Pancreas (tissue), 10 donors: ENCODE measurements around the gene DVL3. TPM values are rescaled to one million over a fixed set of nuclear protein-coding genes. Genes with fewer than 3 reads are reported as not detected.
A peak's percentile ranks its signal among the peaks of the same experiment; 100 is the strongest.

ENCODE experiments used
- ATAC-seq, 4 donors: fragments of 200-7000 bp; cut with Tn5 transposase; one replicate each; pipeline versions ENCODE4 v1.8.0 to v1.9.1; 2020; ENCODE audit warnings: mild to moderate bottlenecking in 4 of 4, moderate library complexity in 4 of 4
- DNase-seq, 6 donors: peaks; one replicate each; pipeline ENCODE4 v3.0.0-alpha.2; 2020
- FAIRE-seq: peaks from 2 replicates; lab custom pipeline; 2012; peaks lifted over from hg19 to GRCh38; lab: Jason Lieb, UNC
- H3K27ac ChIP-seq, 4 donors: fragments of 200-600 bp; sonication (generic); 1 replicate in 3 of 4; 2 replicates in 1 of 4; pipeline versions ENCODE4 v1.5.0 to v1.8.0; 2020
- H3K27me3 ChIP-seq, 4 donors: fragments of 200-600 bp; one replicate each; pipeline ENCODE4 v1.8.0; 2021
- H3K36me3 ChIP-seq, 3 donors: fragments of 200-600 bp; sonication (generic) in 1 of 3; one replicate each; pipeline versions ENCODE4 v1.5.0 to v1.8.0; 2020 to 2021
- H3K4me1 ChIP-seq, 3 donors: fragments of 200-600 bp; one replicate each; pipeline ENCODE4 v1.8.0; 2021
- H3K4me3 ChIP-seq, 4 donors: fragments of 200-600 bp; sonication (generic) in 2 of 4; one replicate each; pipeline versions ENCODE4 v1.5.0 to v1.8.0; 2020 to 2021
- H3K9me3 ChIP-seq, 4 donors: fragments of 200-600 bp; one replicate each; pipeline ENCODE4 v1.8.0; 2021
- CTCF ChIP-seq, 4 donors: fragments of 200-600 bp; sonication (generic) in 3 of 4; IDR thresholded peaks; one replicate each; pipeline versions ENCODE4 v1.5.0 to v1.8.0; 2021; ENCODE audit warnings: antibody characterized with exemption in 4 of 4
- WGBS, 2 donors: extraction: QIAGEN DNeasy Blood & Tissue Kit; methylation state at CpG; one replicate each; pipeline ENCODE4 v1.1.7; 2013; 5-methylcytosine and 5-hydroxymethylcytosine counted together
- intact Hi-C, 3 donors: fragments of 100-400 bp; cut with DNase I; formaldehyde crosslinking; loops; one replicate each; pipeline versions ENCODE4 v1.11.1 to v1.14.2; 2022
- polyA plus RNA-seq, 2 donors: library from polyadenylated mRNA; stranded (reverse); fragments of 200-250 nt; gene quantifications; one replicate each; pipeline ENCODE4 v1.2.3, GENCODE V29; 2013
- total RNA-seq, 6 donors: library from RNA; stranded (reverse); fragmentation: NEBNext Ultra II Directional in 4 of 6; extraction: Animal tissue kit (Norgen Biotek cat#: 25700) in 4 of 6; gene quantifications; one replicate each; pipeline versions ENCODE4 v1.2.1 to v1.2.4, GENCODE V29; 2021 to 2023
- donor health status: healthy with polysubstance abuse.
- donor health status: DM: no; HTN: no; CAD: no; lungs with moderate emphysema.
- donor health status: DM: no; HTN: no; CAD: no.
- donor health status: control.
- donor health status: control.
- donor health status: Bipolar disorder and iron deficiency.
- donor health status: DM: yes; HTN: yes; CAD: no.
- donor health status: DM: no; HTN: no; CAD: no.
- donor health status: DM: no; HTN: no; CAD: no.
- donor health status: DM: yes; HTN: yes; CAD: no.

Gene DVL3
- total and polyA plus RNA-seq, 8 donors, result 31.0 to 53.8 (median 35.9) TPM

GRCh38 chr3:184166671-184167070, 11.5 kb downstream of the DVL3 start:
- H3K36me3 ChIP-seq, result peaks cover 6 to 50% (median 33%) of the 10 kb centered on the region in 3 donors
- 93 to 99% methylated on average over 6 of the region's 6 CpGs for WGBS, 2 donors
- FAIRE-seq, result no peak

GRCh38 chr3:184167786-184168185, 12.6 kb downstream of the DVL3 start:
- TF ChIP-seq CTCF (IDR thresholded peaks at IDR 0.05), result no peak
- no peak for FAIRE-seq
- no peaks in the 10 kb centered on the region for H3K9me3 ChIP-seq
- no peaks in the 10 kb centered on the region for H3K27me3 ChIP-seq
- intact Hi-C loops, result no loop called here
- DNase-seq, result no peak
- no peak for ATAC-seq
- 94 to 95% methylated on average over 8 of the region's 8 CpGs for WGBS, 2 donors
- H3K36me3 ChIP-seq, result peaks cover 6 to 51% (median 33%) of the 10 kb centered on the region in 3 donors
- H3K4me3 ChIP-seq, result no peak overlapping the region
- H3K4me1 ChIP-seq, result no peaks in the 10 kb centered on the region
- H3K27ac ChIP-seq, result no peak overlapping the region

More at GRCh38 chr3:184166671-184167070, 11.5 kb downstream of the DVL3 start:
- DNase-seq, result no peak
- intact Hi-C loops, result no loop called here
- no peaks in the 10 kb centered on the region for H3K9me3 ChIP-seq
- no peak overlapping the region for H3K27ac ChIP-seq
- no peak overlapping the region for H3K4me3 ChIP-seq
- H3K4me1 ChIP-seq, result no peaks in the 10 kb centered on the region
- TF ChIP-seq CTCF (IDR thresholded peaks at IDR 0.05), result no peak
- H3K27me3 ChIP-seq, result no peaks in the 10 kb centered on the region
- no peak for ATAC-seq

GRCh38 chr3:184168363-184169120, 13.4 kb downstream of the DVL3 start:
- no peaks in the 10 kb centered on the region for H3K4me1 ChIP-seq
- H3K27ac ChIP-seq, result no peak overlapping the region
- H3K27me3 ChIP-seq, result no peaks in the 10 kb centered on the region
- peaks cover 6 to 51% (median 33%) of the 10 kb centered on the region in 3 donors for H3K36me3 ChIP-seq
- no peak for TF ChIP-seq CTCF (IDR thresholded peaks at IDR 0.05)
- H3K4me3 ChIP-seq, result no peak overlapping the region
- DNase-seq (no peak), ATAC-seq (peak in 2 of 4 donors; percentile 13 to 22), FAIRE-seq (no peak)
- H3K9me3 ChIP-seq, result no peaks in the 10 kb centered on the region
- intact Hi-C loops, result no loop called here
- 79 to 86% methylated on average over 9 of the region's 9 CpGs for WGBS, 2 donors

GRCh38 chr3:184169896-184170875, 15.0 kb downstream of the DVL3 start:
- H3K27me3 ChIP-seq, result no peaks in the 10 kb centered on the region
- H3K4me3 ChIP-seq, result no peak overlapping the region
- FAIRE-seq, result no peak
- peaks cover 0 to 41% (median 22%) of the 10 kb centered on the region in 3 donors for H3K36me3 ChIP-seq
- ATAC-seq, result no peak
- no peak overlapping the region for H3K27ac ChIP-seq
- H3K9me3 ChIP-seq, result no peaks in the 10 kb centered on the region
- no peak for TF ChIP-seq CTCF (IDR thresholded peaks at IDR 0.05)
- intact Hi-C loops, result no loop called here
- H3K4me1 ChIP-seq, result no peaks in the 10 kb centered on the region
- no peak for DNase-seq
- WGBS, 2 donors, result 91 to 92% methylated on average over 59 to 66 of the region's 66 CpGs
